ENCODE results near the gene THOC7.

The THOC7 gene

DNA sequence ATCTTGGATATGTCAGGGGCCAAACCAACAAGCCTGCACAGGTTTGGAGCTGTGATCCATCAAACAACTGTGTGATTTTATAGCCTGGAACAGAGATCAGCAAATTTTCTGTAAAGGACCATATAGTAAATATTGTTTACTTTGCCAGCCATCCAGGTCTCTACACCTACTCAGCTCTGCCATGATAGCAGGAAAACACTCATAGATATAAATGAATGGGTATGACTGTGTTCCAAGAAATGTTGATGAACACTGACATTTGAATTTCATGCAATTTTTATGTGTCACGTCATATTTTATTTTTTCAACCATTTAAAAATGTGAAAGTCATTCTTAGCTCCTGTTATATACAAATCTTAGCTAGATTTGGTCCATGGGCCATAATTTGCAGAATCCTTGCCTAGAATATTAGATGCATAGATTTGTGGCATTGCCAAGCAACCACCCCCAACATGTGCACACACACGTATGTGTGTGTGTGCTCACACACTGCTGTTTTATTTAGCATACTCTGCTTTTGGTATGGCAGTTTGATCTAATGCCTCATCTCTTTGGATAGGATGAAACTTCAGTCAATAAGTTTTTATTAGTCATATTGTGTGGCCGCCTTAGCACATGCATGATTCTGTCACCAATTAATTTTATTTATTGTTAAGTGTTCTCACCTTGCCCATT lies 6.5 kb upstream of the THOC7 start:
- DNase-seq (ENCODE audit: low read depth) = no peak
- TF ChIP-seq, protein P1, sequence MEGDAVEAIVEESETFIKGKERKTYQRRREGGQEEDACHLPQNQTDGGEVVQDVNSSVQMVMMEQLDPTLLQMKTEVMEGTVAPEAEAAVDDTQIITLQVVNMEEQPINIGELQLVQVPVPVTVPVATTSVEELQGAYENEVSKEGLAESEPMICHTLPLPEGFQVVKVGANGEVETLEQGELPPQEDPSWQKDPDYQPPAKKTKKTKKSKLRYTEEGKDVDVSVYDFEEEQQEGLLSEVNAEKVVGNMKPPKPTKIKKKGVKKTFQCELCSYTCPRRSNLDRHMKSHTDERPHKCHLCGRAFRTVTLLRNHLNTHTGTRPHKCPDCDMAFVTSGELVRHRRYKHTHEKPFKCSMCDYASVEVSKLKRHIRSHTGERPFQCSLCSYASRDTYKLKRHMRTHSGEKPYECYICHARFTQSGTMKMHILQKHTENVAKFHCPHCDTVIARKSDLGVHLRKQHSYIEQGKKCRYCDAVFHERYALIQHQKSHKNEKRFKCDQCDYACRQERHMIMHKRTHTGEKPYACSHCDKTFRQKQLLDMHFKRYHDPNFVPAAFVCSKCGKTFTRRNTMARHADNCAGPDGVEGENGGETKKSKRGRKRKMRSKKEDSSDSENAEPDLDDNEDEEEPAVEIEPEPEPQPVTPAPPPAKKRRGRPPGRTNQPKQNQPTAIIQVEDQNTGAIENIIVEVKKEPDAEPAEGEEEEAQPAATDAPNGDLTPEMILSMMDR (IDR thresholded peaks at IDR 0.05; ENCODE audit: low read depth, low read length) = no peak
- TF ChIP-seq, protein P2, sequence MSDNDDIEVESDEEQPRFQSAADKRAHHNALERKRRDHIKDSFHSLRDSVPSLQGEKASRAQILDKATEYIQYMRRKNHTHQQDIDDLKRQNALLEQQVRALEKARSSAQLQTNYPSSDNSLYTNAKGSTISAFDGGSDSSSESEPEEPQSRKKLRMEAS (IDR thresholded peaks at IDR 0.05; ENCODE audit: low read depth, low read length) = no peak
- no peak for TF ChIP-seq MYC (IDR thresholded peaks at IDR 0.05; ENCODE audit: low read depth, low read length)
- no peak for TF ChIP-seq POLR2A (IDR thresholded peaks at IDR 0.05; ENCODE audit: extremely low read depth, insufficient read length)
- H3K4me3 ChIP-seq (ENCODE audit: low read depth, low read length) = no peak overlapping the region

GRCh38 chr3:63867225-63867624 lies 3.6 kb upstream of the THOC7 start:
- TF ChIP-seq, protein P2 (IDR thresholded peaks at IDR 0.05; ENCODE audit: low read depth, low read length) = no peak
- TF ChIP-seq MYC (IDR thresholded peaks at IDR 0.05; ENCODE audit: low read depth, low read length) = no peak
- TF ChIP-seq, protein P1 (IDR thresholded peaks at IDR 0.05; ENCODE audit: low read depth, low read length) = no peak
- TF ChIP-seq POLR2A (IDR thresholded peaks at IDR 0.05; ENCODE audit: extremely low read depth, insufficient read length) = no peak
- no peak overlapping the region for H3K4me3 ChIP-seq (ENCODE audit: low read depth, low read length)
- no peak for DNase-seq (ENCODE audit: low read depth)

DNA sequence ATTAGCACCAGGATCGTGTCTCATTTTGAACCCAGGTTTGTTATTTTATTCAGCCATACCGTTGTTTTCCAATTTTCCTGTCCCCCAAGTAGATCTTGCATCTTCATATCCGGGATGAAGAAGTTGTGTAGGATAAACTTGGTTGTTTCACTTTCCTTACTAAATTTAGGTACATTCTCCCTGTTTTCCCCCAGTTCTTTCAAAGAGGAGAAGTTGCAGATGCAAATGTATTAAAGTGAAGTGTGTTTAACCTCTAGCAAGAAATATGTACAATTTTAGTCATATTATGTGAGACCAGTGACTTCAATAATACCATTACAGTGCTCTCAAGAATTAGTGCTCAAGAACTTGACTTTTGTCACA lies 1.3 kb upstream of the THOC7 start:
- no peak for DNase-seq (ENCODE audit: low read depth)
- no peak for TF ChIP-seq MYC (IDR thresholded peaks at IDR 0.05; ENCODE audit: low read depth, low read length)
- peak; percentile 0 for TF ChIP-seq POLR2A (IDR thresholded peaks at IDR 0.05; ENCODE audit: extremely low read depth, insufficient read length)
- TF ChIP-seq, protein P1 (IDR thresholded peaks at IDR 0.05; ENCODE audit: low read depth, low read length) = no peak
- H3K4me3 ChIP-seq (ENCODE audit: low read depth, low read length) = peak overlapping the region; percentile 91

DNA sequence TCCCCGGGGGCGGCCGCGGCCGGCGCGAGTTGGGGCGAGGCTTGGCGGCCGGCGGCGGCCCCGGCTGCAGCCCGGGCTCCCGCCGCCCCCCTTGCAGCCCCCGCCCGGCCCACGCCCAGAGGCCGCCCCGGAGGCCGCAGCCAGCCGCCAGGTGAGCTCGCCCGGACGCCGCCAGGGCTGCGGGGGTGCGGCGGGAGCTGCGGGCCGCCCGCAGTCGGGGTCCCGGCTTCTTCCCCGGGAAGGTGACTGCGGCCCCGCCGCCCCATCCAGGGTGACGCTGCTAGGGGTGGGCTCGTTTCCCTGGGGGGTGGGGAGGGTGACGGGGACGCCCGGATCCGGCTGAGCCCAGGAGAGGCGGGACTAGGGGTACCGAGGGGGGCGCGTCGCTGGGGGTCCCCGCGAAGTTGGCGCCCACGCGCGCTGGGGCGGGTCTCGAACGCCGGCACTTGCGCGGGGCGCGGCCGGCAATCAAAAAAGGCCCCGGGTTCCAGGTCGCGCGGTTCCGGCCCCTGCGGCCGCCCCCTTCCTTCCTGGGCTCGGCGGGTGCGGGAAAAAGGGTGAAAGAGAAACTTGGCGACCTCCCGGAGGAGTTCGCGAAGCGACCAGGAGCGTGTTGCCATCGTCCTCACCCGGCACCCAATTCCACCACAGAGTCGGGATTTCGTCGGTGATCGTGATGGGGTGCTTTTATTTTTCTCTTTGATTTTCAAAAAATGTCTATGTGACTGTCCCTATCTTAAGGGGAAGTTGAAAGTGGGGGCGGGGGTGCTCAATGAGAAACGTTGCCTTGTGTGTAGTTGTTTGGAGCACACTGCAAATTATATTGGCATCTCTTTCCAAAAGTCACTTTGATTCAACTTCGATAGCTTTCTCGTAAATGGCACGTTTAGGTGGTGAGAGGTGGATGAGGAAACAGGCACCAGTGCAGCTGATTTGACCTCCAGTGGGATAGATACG lies 681 bp upstream of the THOC7 start:
- peak; percentile 66 for DNase-seq (ENCODE audit: low read depth)
- peak overlapping the region; percentile 91 for H3K4me3 ChIP-seq (ENCODE audit: low read depth, low read length)
- TF ChIP-seq MYC (IDR thresholded peaks at IDR 0.05; ENCODE audit: low read depth, low read length) (0 out of 2 replicates have a peak, but pooled peaks have one; percentile 6), POLR2A (IDR thresholded peaks at IDR 0.05; ENCODE audit: extremely low read depth, insufficient read length) (peak; percentile 2)
- TF ChIP-seq, protein P2 (IDR thresholded peaks at IDR 0.05; ENCODE audit: low read depth, low read length) = no peak
- TF ChIP-seq, protein P1 (IDR thresholded peaks at IDR 0.05; ENCODE audit: low read depth, low read length) = no peak

DNA sequence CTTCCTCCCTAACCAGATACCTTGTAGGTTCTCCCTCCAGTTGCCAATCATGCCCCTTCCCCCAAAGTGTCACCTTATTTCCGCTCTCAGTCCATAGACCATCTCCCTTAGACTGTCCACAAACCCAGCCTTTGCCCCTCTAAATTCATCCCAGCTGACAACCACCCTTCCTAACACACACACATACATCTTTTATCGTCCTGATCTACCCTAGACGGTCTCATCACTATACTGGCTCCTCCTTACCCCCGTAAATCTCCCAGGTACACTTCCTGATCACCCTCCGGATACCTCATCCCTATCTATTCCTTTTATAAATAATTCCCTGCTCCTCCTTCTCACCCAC lies 828 bp downstream of the THOC7 start:
- TF ChIP-seq, protein P2 (IDR thresholded peaks at IDR 0.05; ENCODE audit: low read depth, low read length) = no peak
- TF ChIP-seq POLR2A (IDR thresholded peaks at IDR 0.05; ENCODE audit: extremely low read depth, insufficient read length) = no peak
- TF ChIP-seq, protein P1 (IDR thresholded peaks at IDR 0.05; ENCODE audit: low read depth, low read length) = no peak
- TF ChIP-seq MYC (IDR thresholded peaks at IDR 0.05; ENCODE audit: low read depth, low read length) = no peak
- peak; percentile 14 for DNase-seq (ENCODE audit: low read depth)

More for the DNA sequence above, 828 bp downstream of the THOC7 start:
- H3K4me3 ChIP-seq (ENCODE audit: low read depth, low read length) = peak overlapping the region; percentile 88
